GM23248 (cell line): Measurements from ENCODE around the gene CMSS1. TPM values are rescaled to one million over a fixed set of nuclear protein-coding genes. Genes with fewer than 3 reads are reported as not detected.

Experiments used
- DNase-seq: peaks from one replicate; pipeline ENCODE4 v3.0.0-alpha.2; 2015
- H2AFZ ChIP-seq: fragments of 200-600 bp; sonication (generic); 2 replicates; pipeline ENCODE4 v1.6.1; 2016; ENCODE audit warnings: antibody characterized with exemption
- H3F3A ChIP-seq: fragments of 200-600 bp; sonication (generic); 2 replicates; pipeline ENCODE4 v1.6.1; 2016; ENCODE audit warnings: mild to moderate bottlenecking, antibody characterized with exemption, mixed run types; ENCODE audit not compliant: insufficient read depth
- H3K27ac ChIP-seq: fragments of 200-600 bp; sonication (generic); 2 replicates; pipeline ENCODE4 v1.5.1; 2016; ENCODE audit warnings: mild to moderate bottlenecking
- H3K27me3 ChIP-seq: fragments of 200-600 bp; sonication (generic); replicated peaks from 2 replicates; pipeline ENCODE4 v1.6.1; 2016; ENCODE audit warnings: mild to moderate bottlenecking; ENCODE audit not compliant: insufficient read depth
- H3K36me3 ChIP-seq: fragments of 200-600 bp; sonication (generic); 2 replicates; pipeline ENCODE4 v1.6.1; 2016; ENCODE audit warnings: low read depth, mild to moderate bottlenecking
- H3K4me1 ChIP-seq: fragments of 200-600 bp; sonication (generic); 2 replicates; pipeline ENCODE4 v1.6.1; 2016; ENCODE audit warnings: mild to moderate bottlenecking; ENCODE audit not compliant: insufficient read depth
- H3K4me2 ChIP-seq: fragments of 200-600 bp; sonication (generic); one replicate; pipeline ENCODE4 v1.6.1; 2016; ENCODE audit warnings: mild to moderate bottlenecking; ENCODE audit not compliant: unreplicated experiment
- H3K4me3 ChIP-seq: fragments of 200-600 bp; sonication (generic); 2 replicates; pipeline ENCODE4 v1.5.1; 2016; ENCODE audit warnings: mild to moderate bottlenecking
- H3K79me2 ChIP-seq: fragments of 200-600 bp; sonication (generic); 2 replicates; pipeline ENCODE4 v1.6.1; 2016; ENCODE audit warnings: mild to moderate bottlenecking; ENCODE audit not compliant: insufficient read depth
- H3K9ac ChIP-seq: fragments of 200-600 bp; sonication (generic); 2 replicates; pipeline ENCODE4 v1.6.1; 2016; ENCODE audit warnings: mild to moderate bottlenecking
- H3K9me2 ChIP-seq: fragments of 200-600 bp; sonication (generic); 2 replicates; pipeline ENCODE4 v1.6.1; 2016; ENCODE audit warnings: mixed run types, mild to moderate bottlenecking, moderate library complexity; ENCODE audit not compliant: insufficient read depth
- H3K9me3 ChIP-seq: fragments of 200-600 bp; sonication (generic); one replicate; pipeline ENCODE4 v1.6.1; 2017; ENCODE audit warnings: low read depth
- H4K20me1 ChIP-seq: fragments of 200-600 bp; sonication (generic); 2 replicates; pipeline ENCODE4 v1.6.0; 2016; ENCODE audit not compliant: insufficient read depth
- EZH2 ChIP-seq: fragments of 200-600 bp; sonication (generic); IDR thresholded peaks from 2 replicates; pipeline ENCODE4 v1.6.1; 2018; ENCODE audit warnings: antibody characterized with exemption, mild to moderate bottlenecking; ENCODE audit not compliant: insufficient read depth, poor library complexity, severe bottlenecking
- EZH2phosphoT487 ChIP-seq: fragments of 200-600 bp; sonication (generic); IDR thresholded peaks from 2 replicates; pipeline ENCODE4 v1.6.1; 2018; ENCODE audit warnings: antibody characterized with exemption, moderate library complexity, mild to moderate bottlenecking, low read depth; ENCODE audit not compliant: insufficient read depth
- WGBS, 2 experiments: methylation state at CpG; one replicate each; pipeline ENCODE4 v1.1.6; 2015 to 2017; ENCODE audit warnings: low lambda C conversion rate in 2 of 2, low coverage in 1 of 2; ENCODE audit errors: missing lambda C conversion rate in 2 of 2; 5-methylcytosine and 5-hydroxymethylcytosine counted together
- in situ Hi-C: fragments of 300-500 bp; cut with MboI; formaldehyde crosslinking; loops from 2 replicates; pipeline ENCODE4 v1.15.0; 2020
- polyA plus RNA-seq: library from polyadenylated mRNA; unstranded; fragments of >200 nt; fragmentation: Nextera tagmentation; extraction: Ambion mirVana; gene quantifications from 2 replicates; pipeline ENCODE4 v1.2.1, GENCODE V29; 2016
- total RNA-seq: library from RNA; depleted of rRNA; stranded (reverse); fragments of >200 nt; shearing (Covaris generic); gene quantifications from 2 replicates; pipeline ENCODE4 v1.2.3, GENCODE V29; 2014

CMSS1 gene
- total and polyA plus RNA-seq, 2 experiments from 2014 or later, result 17.2 to 26.6 TPM

- no peak overlapping the region for H3K4me3 ChIP-seq
- TF ChIP-seq EZH2, result no peak
- TF ChIP-seq EZH2phosphoT487, result no peak
- 93 to 94% methylated on average over 2 of the region's 2 CpGs for WGBS, 2 experiments
- no peak for DNase-seq
- H3K27ac ChIP-seq, result no peak overlapping the region
- no peaks in the 10 kb centered on the region for H3K27me3 ChIP-seq
- no peaks in the 10 kb centered on the region for H3K9me2 ChIP-seq
- no peaks in the 10 kb centered on the region for H4K20me1 ChIP-seq
- no peaks in the 10 kb centered on the region for H3K79me2 ChIP-seq
- no peak overlapping the region for H3K9ac ChIP-seq
- no peak overlapping the region for H2AFZ ChIP-seq
- no peaks in the 10 kb centered on the region for H3K36me3 ChIP-seq
- 0 out of 2 replicates have a peak, but pooled peaks cover 1% of the 10 kb centered on the region for H3F3A ChIP-seq
- no peaks in the 10 kb centered on the region for H3K9me3 ChIP-seq
- H3K4me2 ChIP-seq, result no peak overlapping the region
- in situ Hi-C loops, result no loop called here
- no peaks in the 10 kb centered on the region for H3K4me1 ChIP-seq
Observed at GRCh38 chr3:99982650-99983049, 165.0 kb downstream of the CMSS1 start.

GRCh38 chr3:99984139-99984538 lies 166.5 kb downstream of the CMSS1 start:
- no peaks in the 10 kb centered on the region for H3K4me1 ChIP-seq
- no peaks in the 10 kb centered on the region for H3K9me2 ChIP-seq
- no peak overlapping the region for H3K4me2 ChIP-seq
- H4K20me1 ChIP-seq, result no peaks in the 10 kb centered on the region
- no peak for DNase-seq
- no peaks in the 10 kb centered on the region for H3K27me3 ChIP-seq
- H3K4me3 ChIP-seq, result no peak overlapping the region
- H3K36me3 ChIP-seq, result no peaks in the 10 kb centered on the region
- no peak overlapping the region for H2AFZ ChIP-seq
- no peaks in the 10 kb centered on the region for H3K79me2 ChIP-seq
- no peaks in the 10 kb centered on the region for H3K9me3 ChIP-seq
- TF ChIP-seq EZH2 (no peak), EZH2phosphoT487 (no peak)
- H3F3A ChIP-seq, result 0 out of 2 replicates have a peak, but pooled peaks cover 4% of the 10 kb centered on the region
- no peak overlapping the region for H3K27ac ChIP-seq
- no peak overlapping the region for H3K9ac ChIP-seq
- in situ Hi-C loops, result no loop called here

- no peaks in the 10 kb centered on the region for H3K4me1 ChIP-seq
- 0 out of 2 replicates have a peak, but pooled peaks cover 4% of the 10 kb centered on the region for H3F3A ChIP-seq
- H3K79me2 ChIP-seq, result no peaks in the 10 kb centered on the region
- H2AFZ ChIP-seq, result no peak overlapping the region
- no peaks in the 10 kb centered on the region for H3K9me2 ChIP-seq
- WGBS, 2 experiments, result 97% methylated on average over 2 of the region's 2 CpGs
- no peaks in the 10 kb centered on the region for H3K9me3 ChIP-seq
- no peak overlapping the region for H3K4me2 ChIP-seq
- TF ChIP-seq EZH2 (no peak), EZH2phosphoT487 (no peak)
- in situ Hi-C loops, result no loop called here
- no peak for DNase-seq
- no peaks in the 10 kb centered on the region for H3K36me3 ChIP-seq
- H4K20me1 ChIP-seq, result no peaks in the 10 kb centered on the region
- no peak overlapping the region for H3K4me3 ChIP-seq
- H3K27ac ChIP-seq, result no peak overlapping the region
- no peak overlapping the region for H3K9ac ChIP-seq
- H3K27me3 ChIP-seq, result no peaks in the 10 kb centered on the region
Observed at GRCh38 chr3:99984668-99985067, 167.0 kb downstream of the CMSS1 start.

GRCh38 chr3:99990179-99990578 lies 172.5 kb downstream of the CMSS1 start:
- Histone ChIP-seq H3K27me3 (no peaks in the 10 kb centered on the region), H3K36me3 (no peaks in the 10 kb centered on the region), H3K9me2 (no peaks in the 10 kb centered on the region), H3K27ac (no peak overlapping the region), H3K79me2 (no peaks in the 10 kb centered on the region), H3K4me3 (no peak overlapping the region), H3K9me3 (no peaks in the 10 kb centered on the region), H2AFZ (no peak overlapping the region), H3K4me1 (no peaks in the 10 kb centered on the region), H3K9ac (no peak overlapping the region), H4K20me1 (no peaks in the 10 kb centered on the region), H3K4me2 (no peak overlapping the region), H3F3A (0 out of 2 replicates have a peak, but pooled peaks cover 4% of the 10 kb centered on the region)
- no peak for DNase-seq
- 87 to 100% methylated on average over 1 of the region's 1 CpG for WGBS, 2 experiments
- in situ Hi-C loops, result no loop called here
- TF ChIP-seq EZH2phosphoT487 (no peak), EZH2 (no peak)

- H3K9me3 ChIP-seq, result no peaks in the 10 kb centered on the region
- H4K20me1 ChIP-seq, result no peaks in the 10 kb centered on the region
- H3K4me3 ChIP-seq, result no peak overlapping the region
- in situ Hi-C loops, result no loop called here
- H3K4me2 ChIP-seq, result no peak overlapping the region
- H3F3A ChIP-seq, result peaks cover 16% of the 10 kb centered on the region
- no peaks in the 10 kb centered on the region for H3K27me3 ChIP-seq
- H2AFZ ChIP-seq, result no peak overlapping the region
- TF ChIP-seq EZH2phosphoT487 (no peak), EZH2 (no peak)
- no peaks in the 10 kb centered on the region; the same call in none of the 2 replicates for H3K9me2 ChIP-seq
- no peak for DNase-seq
- H3K9ac ChIP-seq, result no peak overlapping the region
- no peaks in the 10 kb centered on the region for H3K36me3 ChIP-seq
- H3K4me1 ChIP-seq, result peaks cover 14% of the 10 kb centered on the region
- no peak overlapping the region for H3K27ac ChIP-seq
- H3K79me2 ChIP-seq, result no peaks in the 10 kb centered on the region
- 96 to 100% methylated on average over 2 of the region's 2 CpGs for WGBS, 2 experiments
Observed at GRCh38 chr3:99997293-99997692, 179.6 kb downstream of the CMSS1 start.
